ENCODE measurements around the gene MACROD2. TPM values are rescaled to one million over a fixed set of nuclear protein-coding genes. Genes with fewer than 3 reads are reported as not detected.

The MACROD2 gene
- total and polyA plus RNA-seq, 7 donors, result 0.20 to 4.8 (median 0.87) TPM

DNA sequence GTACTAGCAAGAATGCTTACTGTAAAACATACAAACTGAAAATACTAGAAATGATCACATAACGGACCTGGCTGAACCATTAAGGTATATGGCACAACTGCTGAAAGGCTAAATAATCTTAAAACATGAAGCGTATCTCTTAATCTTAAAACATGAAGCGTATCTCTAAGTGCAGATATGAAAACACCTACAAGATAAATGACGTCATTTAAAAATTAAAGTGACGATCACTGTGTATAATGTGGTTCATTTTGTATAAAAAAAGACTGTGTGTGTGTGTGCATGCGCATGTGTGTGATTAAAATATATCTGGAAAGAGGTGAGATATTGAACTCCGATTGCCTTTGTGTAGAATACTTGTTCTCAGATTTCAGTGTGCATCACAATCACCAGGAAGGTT lies 1797.5 kb downstream of the MACROD2 start:
- WGBS, 3 donors, result 94 to 96% (median 94%) methylated on average over 7 of the region's 7 CpGs

DNA sequence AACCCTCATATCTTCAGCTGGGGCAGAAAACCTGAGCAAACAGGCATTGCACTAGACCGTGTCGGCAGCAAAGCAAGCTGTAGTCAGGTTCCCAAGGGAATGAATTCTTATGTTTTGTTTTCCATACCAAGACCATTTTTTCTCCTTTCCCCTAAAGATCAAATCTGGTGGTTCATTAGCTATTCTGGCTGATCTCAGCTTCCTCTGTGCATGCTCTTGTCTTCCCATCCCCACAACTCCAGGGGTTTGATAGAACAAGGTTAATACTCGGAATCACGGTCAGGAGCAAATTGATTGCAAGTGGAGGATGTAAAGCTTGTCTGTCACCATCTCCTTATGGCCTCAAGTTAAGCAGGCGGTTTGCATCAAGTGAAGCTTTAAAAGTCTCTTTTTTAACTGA lies 1799.1 kb downstream of the MACROD2 start:
- Histone ChIP-seq H3K4me3 (no peak overlapping the region), H3K27ac (no peak overlapping the region), H3K36me3 (ENCODE audit: insufficient read depth in 1 of 2, low read depth in 1 of 2) (no peaks in the 10 kb centered on the region), H3K9me3 (no peaks in the 10 kb centered on the region), H3K4me1 (no peaks in the 10 kb centered on the region), H3K27me3 (ENCODE audit: insufficient read depth in 3 of 3, low read length in 2 of 3) (no peaks in the 10 kb centered on the region)
- ATAC-seq (no peak), DNase-seq (no peak)
- WGBS, 3 donors, result 76 to 83% (median 77%) methylated on average over 5 of the region's 5 CpGs
- intact Hi-C loops (cut with DNase I), result no loop called here
- TF ChIP-seq, protein P1, sequence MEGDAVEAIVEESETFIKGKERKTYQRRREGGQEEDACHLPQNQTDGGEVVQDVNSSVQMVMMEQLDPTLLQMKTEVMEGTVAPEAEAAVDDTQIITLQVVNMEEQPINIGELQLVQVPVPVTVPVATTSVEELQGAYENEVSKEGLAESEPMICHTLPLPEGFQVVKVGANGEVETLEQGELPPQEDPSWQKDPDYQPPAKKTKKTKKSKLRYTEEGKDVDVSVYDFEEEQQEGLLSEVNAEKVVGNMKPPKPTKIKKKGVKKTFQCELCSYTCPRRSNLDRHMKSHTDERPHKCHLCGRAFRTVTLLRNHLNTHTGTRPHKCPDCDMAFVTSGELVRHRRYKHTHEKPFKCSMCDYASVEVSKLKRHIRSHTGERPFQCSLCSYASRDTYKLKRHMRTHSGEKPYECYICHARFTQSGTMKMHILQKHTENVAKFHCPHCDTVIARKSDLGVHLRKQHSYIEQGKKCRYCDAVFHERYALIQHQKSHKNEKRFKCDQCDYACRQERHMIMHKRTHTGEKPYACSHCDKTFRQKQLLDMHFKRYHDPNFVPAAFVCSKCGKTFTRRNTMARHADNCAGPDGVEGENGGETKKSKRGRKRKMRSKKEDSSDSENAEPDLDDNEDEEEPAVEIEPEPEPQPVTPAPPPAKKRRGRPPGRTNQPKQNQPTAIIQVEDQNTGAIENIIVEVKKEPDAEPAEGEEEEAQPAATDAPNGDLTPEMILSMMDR (IDR thresholded peaks at IDR 0.05), result no peak

More for the DNA sequence above, 1797.5 kb downstream of the MACROD2 start:
- intact Hi-C loops (cut with DNase I), result no loop called here
- Histone ChIP-seq H3K27me3 (ENCODE audit: insufficient read depth in 3 of 3, low read length in 2 of 3) (no peaks in the 10 kb centered on the region), H3K36me3 (ENCODE audit: insufficient read depth in 1 of 2, low read depth in 1 of 2) (no peaks in the 10 kb centered on the region), H3K9me3 (no peaks in the 10 kb centered on the region), H3K4me3 (no peak overlapping the region), H3K27ac (no peak overlapping the region), H3K4me1 (no peaks in the 10 kb centered on the region)
- DNase-seq (no peak), ATAC-seq (no peak)
- TF ChIP-seq, protein P1 (IDR thresholded peaks at IDR 0.05), result no peak

DNA sequence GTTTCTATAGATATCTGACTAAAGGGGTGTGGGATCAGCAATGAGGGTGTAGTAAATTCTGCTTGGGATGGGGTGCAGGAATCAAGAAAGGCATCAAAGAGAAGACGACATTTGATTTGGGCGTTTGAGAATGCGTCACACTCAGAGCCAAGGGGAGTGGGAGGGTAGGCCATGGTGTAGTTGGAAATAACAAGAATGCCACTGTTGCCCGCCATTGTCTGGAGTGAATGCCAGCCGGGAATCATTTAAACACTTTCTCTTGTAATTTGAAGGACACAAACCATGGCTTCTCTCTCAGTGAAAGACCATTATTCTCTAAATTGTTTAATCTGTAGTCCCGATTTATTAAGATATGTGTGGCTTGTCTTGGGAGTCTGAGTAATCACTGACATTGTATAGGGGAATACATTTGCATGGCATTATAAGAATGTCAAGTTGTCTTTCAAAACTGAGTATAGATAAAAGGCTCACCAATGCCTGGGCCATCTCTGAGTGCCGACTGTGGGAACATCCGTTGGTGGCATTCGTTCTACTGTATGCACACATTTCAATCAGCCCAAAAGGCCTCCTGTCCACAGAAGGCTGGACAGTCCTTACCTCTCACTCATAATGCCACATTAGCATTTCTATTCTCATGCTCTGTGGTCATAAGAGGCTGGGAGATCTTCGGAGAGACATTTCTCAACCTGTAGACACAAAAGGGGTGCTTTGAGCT lies 1800.1 kb downstream of the MACROD2 start:
- DNase-seq (no peak), ATAC-seq (no peak)
- Histone ChIP-seq H3K27me3 (ENCODE audit: insufficient read depth in 3 of 3, low read length in 2 of 3) (no peaks in the 10 kb centered on the region), H3K27ac (no peak overlapping the region), H3K9me3 (no peaks in the 10 kb centered on the region), H3K4me1 (no peaks in the 10 kb centered on the region), H3K4me3 (no peak overlapping the region), H3K36me3 (ENCODE audit: insufficient read depth in 1 of 2, low read depth in 1 of 2) (no peaks in the 10 kb centered on the region)
- TF ChIP-seq, protein P1 (IDR thresholded peaks at IDR 0.05), result no peak
- intact Hi-C loops (cut with DNase I), result no loop called here
- WGBS, 3 donors, result 75 to 98% (median 96%) methylated on average over 10 of the region's 10 CpGs

DNA sequence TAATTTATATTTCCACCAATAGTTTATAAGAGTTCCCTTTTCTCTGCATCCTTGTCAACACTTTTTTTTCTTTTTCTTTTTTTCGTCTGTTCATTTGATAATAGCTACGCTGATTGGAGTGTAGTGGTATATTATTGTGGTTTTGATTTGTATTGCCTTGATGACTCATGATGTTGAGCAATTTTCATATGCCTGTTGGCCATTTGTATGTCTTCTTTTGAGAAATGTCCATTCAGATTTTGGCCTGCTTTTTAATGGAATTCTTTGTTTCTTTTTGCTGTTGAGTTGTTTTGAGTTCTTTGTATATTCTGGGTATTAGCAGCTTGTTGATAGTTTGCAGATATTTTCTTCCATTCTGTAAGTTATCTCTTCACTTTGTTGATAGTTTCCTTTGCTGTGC lies 1804.6 kb downstream of the MACROD2 start:
- no peaks in the 10 kb centered on the region for H3K36me3 ChIP-seq (ENCODE audit: insufficient read depth in 1 of 2, low read depth in 1 of 2)
- no peak for ATAC-seq
- 79 to 88% (median 83%) methylated on average over 2 of the region's 2 CpGs for whole genome bisulfite sequencing, 3 donors
- no peak for DNase-seq
- H3K27ac ChIP-seq, result no peak overlapping the region
- intact Hi-C loops (cut with DNase I), result no loop called here
- TF ChIP-seq, protein P1 (IDR thresholded peaks at IDR 0.05), result no peak
- no peaks in the 10 kb centered on the region for H3K4me1 ChIP-seq
- H3K4me3 ChIP-seq, result no peak overlapping the region
- no peaks in the 10 kb centered on the region for H3K9me3 ChIP-seq
- H3K27me3 ChIP-seq (ENCODE audit: insufficient read depth in 3 of 3, low read length in 2 of 3), result no peaks in the 10 kb centered on the region

DNA sequence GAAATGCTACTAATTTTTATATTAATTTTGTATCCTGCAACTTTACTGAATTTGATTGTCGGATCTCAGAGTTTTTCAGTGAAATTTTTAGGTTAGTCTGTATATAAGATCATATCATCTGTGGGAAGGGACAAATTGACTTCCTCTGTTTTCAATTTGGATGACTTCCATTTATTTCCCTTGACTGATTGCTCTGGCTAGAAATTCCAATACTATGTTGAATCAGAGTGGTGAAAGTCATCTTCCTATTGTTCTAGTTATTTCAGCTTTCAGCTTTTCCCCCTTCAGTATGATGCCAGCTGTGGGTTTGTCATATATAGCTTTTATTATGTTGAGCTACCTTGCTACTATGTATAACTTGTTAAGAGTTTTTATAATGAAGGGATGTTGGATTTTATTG lies 1806.7 kb downstream of the MACROD2 start:
- TF ChIP-seq, protein P1 (IDR thresholded peaks at IDR 0.05), result no peak

More for the DNA sequence above, 1806.7 kb downstream of the MACROD2 start:
- no peak overlapping the region for H3K27ac ChIP-seq
- DNase-seq (no peak), ATAC-seq (no peak)
- H3K27me3 ChIP-seq (ENCODE audit: insufficient read depth in 3 of 3, low read length in 2 of 3), result no peaks in the 10 kb centered on the region
- H3K4me3 ChIP-seq, result no peak overlapping the region
- no peaks in the 10 kb centered on the region for H3K36me3 ChIP-seq (ENCODE audit: insufficient read depth in 1 of 2, low read depth in 1 of 2)
- H3K4me1 ChIP-seq, result no peaks in the 10 kb centered on the region
- intact Hi-C loops (cut with DNase I), result no loop called here
- no peaks in the 10 kb centered on the region for H3K9me3 ChIP-seq
- WGBS, 3 donors, result 80 to 91% (median 86%) methylated on average over 1 of the region's 1 CpG

All from psoas muscle (tissue), 8 donors.